Thyroid gland (tissue), 4 donors: Measurements from ENCODE around the gene SALL3. TPM values are rescaled to one million over a fixed set of nuclear protein-coding genes. Genes with fewer than 3 reads are reported as not detected.

Experiments
- DNase-seq, 2 donors: peaks; one replicate each; pipeline ENCODE4 v3.0.0-alpha.2; 2019
- H3K27ac ChIP-seq, 3 donors: fragments of 200-600 bp; sonication (generic); 1 replicate in 2 of 3; 2 replicates in 1 of 3; pipeline ENCODE4 v1.5.1; 2016 to 2019; ENCODE audit warnings: mild to moderate bottlenecking in 1 of 3, moderate library complexity in 1 of 3
- H3K27me3 ChIP-seq: fragments of 200-600 bp; sonication (generic); one replicate; pipeline ENCODE4 v1.5.1; 2019
- H3K36me3 ChIP-seq, 2 donors: fragments of 200-600 bp; sonication (generic); one replicate each; pipeline ENCODE4 v1.5.1; 2016 to 2019
- H3K4me1 ChIP-seq, 2 donors: fragments of 200-600 bp; sonication (generic); one replicate each; pipeline ENCODE4 v1.5.1; 2017 to 2019
- H3K4me3 ChIP-seq, 3 donors: fragments of 200-600 bp; sonication (generic); replicated peaks in 1 of 3; 1 replicate in 2 of 3; 2 replicates in 1 of 3; pipeline ENCODE4 v1.5.1; 2016; ENCODE audit warnings: mild to moderate bottlenecking in 1 of 3
- H3K9me3 ChIP-seq: fragments of 200-600 bp; sonication (generic); one replicate; pipeline ENCODE4 v1.5.1; 2017
- CTCF ChIP-seq, 6 experiments: fragments of 200-600 bp in 3 of 6; fragments of 450-650 bp in 3 of 6; sonication (generic) in 3 of 6; IDR thresholded peaks; one replicate each; pipeline ENCODE4 v1.5.1; 2016 to 2019; ENCODE audit warnings: antibody characterized with exemption in 6 of 6, mild to moderate bottlenecking in 2 of 6, inconsistent platforms in 1 of 6, moderate library complexity in 1 of 6
- POLR2A ChIP-seq, 2 donors: fragments of 450-650 bp; IDR thresholded peaks; one replicate each; pipeline ENCODE4 v1.6.1; 2017; ENCODE audit warnings: antibody characterized with exemption in 2 of 2, mild to moderate bottlenecking in 2 of 2, moderate library complexity in 1 of 2
- WGBS, 2 donors: methylation state at CpG; one replicate each; pipeline ENCODE4 v1.1.5; 2017; 5-methylcytosine and 5-hydroxymethylcytosine counted together
- intact Hi-C: fragments of 100-400 bp; cut with DNase I; formaldehyde crosslinking; loops from one replicate; pipeline ENCODE4 v1.15.1; 2023
- total RNA-seq, 4 donors: library from RNA; depleted of rRNA; stranded (reverse); fragments of >200 nt; gene quantifications; one replicate each; pipeline ENCODE4 v1.2.3, GENCODE V29; 2016

Gene SALL3
- total RNA-seq, 4 donors from 2014 or later, result 0.11 to 0.13 TPM; not detected in 2

- H3K4me1 ChIP-seq, result no peaks in the 10 kb centered on the region
- no peaks in the 10 kb centered on the region for H3K9me3 ChIP-seq
- no peaks in the 10 kb centered on the region for H3K27me3 ChIP-seq
- H3K27ac ChIP-seq, result no peak overlapping the region
- no peak overlapping the region for H3K4me3 ChIP-seq
- intact Hi-C loops, result no loop called here
- 81 to 88% methylated on average over 6 of the region's 6 CpGs for WGBS, 2 donors
- DNase-seq, result no peak
- no peak for TF ChIP-seq CTCF (IDR thresholded peaks at IDR 0.05)
- no peak for TF ChIP-seq POLR2A (IDR thresholded peaks at IDR 0.05)
- no peaks in the 10 kb centered on the region for H3K36me3 ChIP-seq
Measured at GRCh38 chr18:78967692-78968091, 11.9 kb upstream of the SALL3 start.

- H3K27ac ChIP-seq, result no peak overlapping the region
- H3K36me3 ChIP-seq, result no peaks in the 10 kb centered on the region
- H3K4me3 ChIP-seq, result no peak overlapping the region
- no peaks in the 10 kb centered on the region for H3K9me3 ChIP-seq
- 78 to 83% methylated on average over 20 of the region's 20 CpGs for WGBS, 2 donors
- peaks cover 13% of the 10 kb centered on the region for H3K27me3 ChIP-seq
- intact Hi-C loops, result no loop called here
- no peak for DNase-seq
- H3K4me1 ChIP-seq, result peaks cover 6 to 17% of the 10 kb centered on the region in 2 donors
- TF ChIP-seq CTCF (IDR thresholded peaks at IDR 0.05) (no peak), POLR2A (IDR thresholded peaks at IDR 0.05) (no peak)
Measured at GRCh38 chr18:78969574-78970315, 9.9 kb upstream of the SALL3 start.

- Histone ChIP-seq H3K27ac (no peak overlapping the region), H3K4me1 (peaks cover 6 to 17% of the 10 kb centered on the region in 2 donors), H3K36me3 (no peaks in the 10 kb centered on the region), H3K4me3 (no peak overlapping the region), H3K9me3 (no peaks in the 10 kb centered on the region), H3K27me3 (peaks cover 18% of the 10 kb centered on the region)
- DNase-seq, result no peak
- 91% methylated on average over 12 of the region's 12 CpGs for WGBS, 2 donors
- intact Hi-C loops, result no loop called here
- TF ChIP-seq CTCF (IDR thresholded peaks at IDR 0.05), result no peak
- no peak for TF ChIP-seq POLR2A (IDR thresholded peaks at IDR 0.05)
Measured at GRCh38 chr18:78970774-78971333, 8.8 kb upstream of the SALL3 start.

- intact Hi-C loops, result no loop called here
Measured at GRCh38 chr18:78971511-78972245, 7.9 kb upstream of the SALL3 start.

More at GRCh38 chr18:78971511-78972245, 7.9 kb upstream of the SALL3 start:
- 81 to 87% methylated on average over 14 to 15 of the region's 15 CpGs for WGBS, 2 donors
- Histone ChIP-seq H3K4me1 (peaks cover 6 to 17% of the 10 kb centered on the region in 2 donors), H3K36me3 (no peaks in the 10 kb centered on the region), H3K27me3 (peaks cover 18% of the 10 kb centered on the region), H3K27ac (no peak overlapping the region), H3K4me3 (no peak overlapping the region), H3K9me3 (no peaks in the 10 kb centered on the region)
- TF ChIP-seq POLR2A (IDR thresholded peaks at IDR 0.05) (no peak), CTCF (IDR thresholded peaks at IDR 0.05) (no peak)
- no peak for DNase-seq
